Measurements from ENCODE around the gene CCR5.

DNA sequence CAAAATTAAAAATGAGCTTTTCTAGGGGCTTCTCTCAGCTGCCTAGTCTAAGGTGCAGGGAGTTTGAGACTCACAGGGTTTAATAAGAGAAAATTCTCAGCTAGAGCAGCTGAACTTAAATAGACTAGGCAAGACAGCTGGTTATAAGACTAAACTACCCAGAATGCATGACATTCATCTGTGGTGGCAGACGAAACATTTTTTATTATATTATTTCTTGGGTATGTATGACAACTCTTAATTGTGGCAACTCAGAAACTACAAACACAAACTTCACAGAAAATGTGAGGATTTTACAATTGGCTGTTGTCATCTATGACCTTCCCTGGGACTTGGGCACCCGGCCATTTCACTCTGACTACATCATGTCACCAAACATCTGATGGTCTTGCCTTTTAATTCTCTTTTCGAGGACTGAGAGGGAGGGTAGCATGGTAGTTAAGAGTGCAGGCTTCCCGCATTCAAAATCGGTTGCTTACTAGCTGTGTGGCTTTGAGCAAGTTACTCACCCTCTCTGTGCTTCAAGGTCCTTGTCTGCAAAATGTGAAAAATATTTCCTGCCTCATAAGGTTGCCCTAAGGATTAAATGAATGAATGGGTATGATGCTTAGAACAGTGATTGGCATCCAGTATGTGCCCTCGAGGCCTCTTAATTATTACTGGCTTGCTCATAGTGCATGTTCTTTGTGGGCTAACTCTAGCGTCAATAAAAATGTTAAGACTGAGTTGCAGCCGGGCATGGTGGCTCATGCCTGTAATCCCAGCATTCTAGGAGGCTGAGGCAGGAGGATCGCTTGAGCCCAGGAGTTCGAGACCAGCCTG, 984 bp downstream of the CCR5 start:
- TF ChIP-seq ARHGAP35 (IDR thresholded peaks at IDR 0.05; ENCODE audit: partially characterized antibody) (no peak), ELF2 (CRISPR knock-in tag; IDR thresholded peaks at IDR 0.05) (no peak), FOXJ3 (CRISPR knock-in tag; IDR thresholded peaks at IDR 0.05) (no peak)
- TF ChIP-seq, protein P1, sequence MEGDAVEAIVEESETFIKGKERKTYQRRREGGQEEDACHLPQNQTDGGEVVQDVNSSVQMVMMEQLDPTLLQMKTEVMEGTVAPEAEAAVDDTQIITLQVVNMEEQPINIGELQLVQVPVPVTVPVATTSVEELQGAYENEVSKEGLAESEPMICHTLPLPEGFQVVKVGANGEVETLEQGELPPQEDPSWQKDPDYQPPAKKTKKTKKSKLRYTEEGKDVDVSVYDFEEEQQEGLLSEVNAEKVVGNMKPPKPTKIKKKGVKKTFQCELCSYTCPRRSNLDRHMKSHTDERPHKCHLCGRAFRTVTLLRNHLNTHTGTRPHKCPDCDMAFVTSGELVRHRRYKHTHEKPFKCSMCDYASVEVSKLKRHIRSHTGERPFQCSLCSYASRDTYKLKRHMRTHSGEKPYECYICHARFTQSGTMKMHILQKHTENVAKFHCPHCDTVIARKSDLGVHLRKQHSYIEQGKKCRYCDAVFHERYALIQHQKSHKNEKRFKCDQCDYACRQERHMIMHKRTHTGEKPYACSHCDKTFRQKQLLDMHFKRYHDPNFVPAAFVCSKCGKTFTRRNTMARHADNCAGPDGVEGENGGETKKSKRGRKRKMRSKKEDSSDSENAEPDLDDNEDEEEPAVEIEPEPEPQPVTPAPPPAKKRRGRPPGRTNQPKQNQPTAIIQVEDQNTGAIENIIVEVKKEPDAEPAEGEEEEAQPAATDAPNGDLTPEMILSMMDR (IDR thresholded peaks at IDR 0.05 in 2 of 3, conservative IDR thresholded peaks at IDR 0.05 in 1 of 3; ENCODE audit: insufficient read depth in 2 of 3, low read depth in 1 of 3, low read length in 3 of 3), result no peak
- TF ChIP-seq, protein P2, sequence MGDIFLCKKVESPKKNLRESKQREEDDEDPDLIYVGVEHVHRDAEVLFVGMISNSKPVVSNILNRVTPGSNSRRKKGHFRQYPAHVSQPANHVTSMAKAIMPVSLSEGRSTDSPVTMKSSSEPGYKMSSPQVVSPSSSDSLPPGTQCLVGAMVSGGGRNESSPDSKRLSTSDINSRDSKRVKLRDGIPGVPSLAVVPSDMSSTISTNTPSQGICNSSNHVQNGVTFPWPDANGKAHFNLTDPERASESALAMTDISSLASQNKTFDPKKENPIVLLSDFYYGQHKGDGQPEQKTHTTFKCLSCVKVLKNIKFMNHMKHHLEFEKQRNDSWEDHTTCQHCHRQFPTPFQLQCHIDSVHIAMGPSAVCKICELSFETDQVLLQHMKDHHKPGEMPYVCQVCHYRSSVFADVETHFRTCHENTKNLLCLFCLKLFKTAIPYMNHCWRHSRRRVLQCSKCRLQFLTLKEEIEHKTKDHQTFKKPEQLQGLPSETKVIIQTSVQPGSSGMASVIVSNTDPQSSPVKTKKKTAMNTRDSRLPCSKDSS (IDR thresholded peaks at IDR 0.05; ENCODE audit: low read depth, partially characterized antibody), result no peak

Measured in K562 (cell line).